ENCODE data around the gene ALPK3. TPM values are rescaled to one million over a fixed set of nuclear protein-coding genes. Genes with fewer than 3 reads are reported as not detected.

The ALPK3 gene
- total RNA-seq, 1 donor from 2014 or later = 14.0 TPM

DNA sequence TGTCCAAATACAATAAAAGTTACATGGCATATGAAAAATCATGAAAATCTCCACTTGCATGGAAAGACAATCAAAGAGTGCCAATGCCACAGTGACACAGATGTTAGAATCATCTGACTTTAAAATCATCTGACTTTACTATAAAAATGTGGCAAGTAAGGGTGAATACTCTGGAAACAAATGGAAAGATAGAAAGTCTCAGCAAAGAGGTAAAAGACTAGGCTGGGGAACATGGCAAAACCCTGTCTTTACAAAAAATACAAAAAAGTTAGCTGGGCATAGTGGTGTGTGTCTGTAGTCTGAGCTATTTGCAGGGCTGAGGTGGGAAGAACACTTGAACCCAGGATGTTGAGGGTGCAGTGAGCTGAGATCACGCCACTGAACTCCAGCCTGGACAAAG lies 29.1 kb downstream of the ALPK3 start:
- no peak for ATAC-seq

DNA sequence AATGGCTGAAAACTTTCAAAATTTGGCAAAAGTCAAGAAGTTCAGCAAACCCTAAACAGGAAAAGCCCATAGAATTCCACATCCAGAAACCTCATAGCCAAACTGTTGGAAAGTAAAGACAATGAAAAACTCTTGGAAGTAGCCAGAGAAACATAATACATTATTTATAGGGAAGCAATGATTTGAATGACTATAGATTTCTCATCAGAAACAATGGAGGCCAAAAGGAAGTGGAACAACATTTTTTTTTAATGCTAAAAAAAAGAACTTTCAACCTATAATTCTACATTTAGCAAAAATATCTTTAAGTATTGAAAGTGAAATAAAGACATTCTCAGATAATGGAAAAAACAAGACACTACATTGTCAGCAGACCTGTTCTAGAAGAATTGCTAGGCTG lies 30.2 kb downstream of the ALPK3 start:
- H3K9me3 ChIP-seq = no peaks in the 10 kb centered on the region
- H3K27me3 ChIP-seq (ENCODE audit: low read depth) = no peaks in the 10 kb centered on the region
- H3K27ac ChIP-seq = no peak overlapping the region
- intact Hi-C loops (cut with DNase I) = no loop called here
- DNase-seq (no peak), ATAC-seq (no peak)
- TF ChIP-seq, protein P1, sequence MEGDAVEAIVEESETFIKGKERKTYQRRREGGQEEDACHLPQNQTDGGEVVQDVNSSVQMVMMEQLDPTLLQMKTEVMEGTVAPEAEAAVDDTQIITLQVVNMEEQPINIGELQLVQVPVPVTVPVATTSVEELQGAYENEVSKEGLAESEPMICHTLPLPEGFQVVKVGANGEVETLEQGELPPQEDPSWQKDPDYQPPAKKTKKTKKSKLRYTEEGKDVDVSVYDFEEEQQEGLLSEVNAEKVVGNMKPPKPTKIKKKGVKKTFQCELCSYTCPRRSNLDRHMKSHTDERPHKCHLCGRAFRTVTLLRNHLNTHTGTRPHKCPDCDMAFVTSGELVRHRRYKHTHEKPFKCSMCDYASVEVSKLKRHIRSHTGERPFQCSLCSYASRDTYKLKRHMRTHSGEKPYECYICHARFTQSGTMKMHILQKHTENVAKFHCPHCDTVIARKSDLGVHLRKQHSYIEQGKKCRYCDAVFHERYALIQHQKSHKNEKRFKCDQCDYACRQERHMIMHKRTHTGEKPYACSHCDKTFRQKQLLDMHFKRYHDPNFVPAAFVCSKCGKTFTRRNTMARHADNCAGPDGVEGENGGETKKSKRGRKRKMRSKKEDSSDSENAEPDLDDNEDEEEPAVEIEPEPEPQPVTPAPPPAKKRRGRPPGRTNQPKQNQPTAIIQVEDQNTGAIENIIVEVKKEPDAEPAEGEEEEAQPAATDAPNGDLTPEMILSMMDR (IDR thresholded peaks at IDR 0.05) = no peak
- no peak overlapping the region for H3K4me3 ChIP-seq
- no peaks in the 10 kb centered on the region for H3K36me3 ChIP-seq
- peaks cover 5% of the 10 kb centered on the region for H3K4me1 ChIP-seq

More for the DNA sequence above, 29.1 kb downstream of the ALPK3 start:
- Histone ChIP-seq H3K27ac (no peak overlapping the region), H3K4me1 (peaks cover 8% of the 10 kb centered on the region), H3K4me3 (no peak overlapping the region), H3K36me3 (no peaks in the 10 kb centered on the region), H3K9me3 (no peaks in the 10 kb centered on the region), H3K27me3 (ENCODE audit: low read depth) (no peaks in the 10 kb centered on the region)
- TF ChIP-seq, protein P1 (IDR thresholded peaks at IDR 0.05) = no peak
- DNase-seq = no peak
- intact Hi-C loops (cut with DNase I) = no loop called here

DNA sequence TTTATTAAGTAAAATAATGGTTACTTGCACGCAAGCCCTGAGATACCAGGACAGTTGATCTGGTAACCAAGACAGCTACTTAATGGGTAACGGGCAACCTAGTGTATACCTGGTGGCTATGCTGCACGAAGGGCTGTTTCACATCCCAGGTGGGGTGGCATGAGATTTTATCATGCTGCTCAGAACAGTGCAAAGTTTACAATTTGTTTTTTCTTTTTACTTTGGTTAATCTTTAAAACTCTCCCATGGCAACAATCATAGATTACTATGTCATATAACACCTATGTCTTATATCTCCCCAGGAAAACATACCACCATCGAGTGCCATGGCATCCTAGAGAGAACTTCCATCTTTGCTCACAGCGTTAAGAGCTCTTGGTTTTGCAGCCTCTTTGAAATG lies 35.1 kb downstream of the ALPK3 start:
- Histone ChIP-seq H3K27me3 (ENCODE audit: low read depth) (no peaks in the 10 kb centered on the region), H3K4me1 (no peaks in the 10 kb centered on the region), H3K36me3 (peaks cover 5% of the 10 kb centered on the region), H3K4me3 (no peak overlapping the region), H3K9me3 (no peaks in the 10 kb centered on the region), H3K27ac (no peak overlapping the region)
- no peak for DNase-seq
- TF ChIP-seq, protein P1 (IDR thresholded peaks at IDR 0.05) = no peak
- intact Hi-C loops (cut with DNase I) = no loop called here
- ATAC-seq = no peak

DNA sequence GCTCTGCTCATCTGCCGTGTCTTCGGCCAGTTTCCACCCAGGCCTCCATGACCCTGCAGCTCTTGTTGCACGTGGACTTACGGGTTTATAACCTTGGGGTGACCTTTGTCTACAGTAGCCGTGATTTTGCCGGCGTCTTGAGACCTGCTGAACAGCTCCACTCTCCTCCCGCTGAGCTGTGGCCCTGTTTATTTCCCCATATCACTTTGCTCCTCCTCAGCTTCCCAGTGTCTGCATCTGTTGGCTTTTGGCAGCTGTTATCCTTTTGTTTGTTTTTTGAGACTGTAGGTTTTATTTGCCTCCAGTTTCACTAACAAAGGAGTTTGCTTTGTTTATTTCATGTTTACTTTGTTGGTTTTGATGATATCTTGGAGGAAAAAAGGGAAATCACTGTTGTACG lies 38.0 kb downstream of the ALPK3 start:
- intact Hi-C loops (cut with DNase I) = no loop called here
- no peak overlapping the region for H3K4me3 ChIP-seq
- DNase-seq (no peak), ATAC-seq (no peak)
- TF ChIP-seq, protein P1 (IDR thresholded peaks at IDR 0.05) = no peak
- peaks cover 6% of the 10 kb centered on the region for H3K36me3 ChIP-seq
- no peaks in the 10 kb centered on the region for H3K4me1 ChIP-seq
- H3K27me3 ChIP-seq (ENCODE audit: low read depth) = no peaks in the 10 kb centered on the region
- no peak overlapping the region for H3K27ac ChIP-seq
- H3K9me3 ChIP-seq = no peaks in the 10 kb centered on the region

DNA sequence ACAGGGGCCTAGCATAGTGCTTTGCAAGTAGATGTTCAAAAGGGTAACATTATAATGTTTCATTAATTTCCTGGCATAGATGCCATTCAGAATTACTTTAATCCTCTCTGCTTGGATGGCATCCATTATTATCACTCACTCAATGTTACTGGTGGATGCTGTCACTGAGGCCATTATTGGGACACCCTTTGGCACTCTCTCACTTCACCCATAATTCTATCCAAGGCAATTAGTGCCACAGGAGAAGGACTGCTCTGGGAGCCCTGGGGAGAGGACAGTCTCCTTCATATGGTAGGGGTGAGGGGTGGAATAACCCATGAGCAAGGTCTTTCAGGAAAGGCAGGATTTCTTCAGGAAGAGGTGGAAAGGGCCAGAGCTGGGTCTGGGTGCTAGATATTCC lies 38.6 kb downstream of the ALPK3 start:
- peaks cover 6% of the 10 kb centered on the region for H3K36me3 ChIP-seq
- no peak overlapping the region for H3K4me3 ChIP-seq
- TF ChIP-seq, protein P1 (IDR thresholded peaks at IDR 0.05) = no peak
- H3K9me3 ChIP-seq = no peaks in the 10 kb centered on the region
- H3K4me1 ChIP-seq = no peaks in the 10 kb centered on the region
- DNase-seq (no peak), ATAC-seq (no peak)
- no peak overlapping the region for H3K27ac ChIP-seq
- intact Hi-C loops (cut with DNase I) = no loop called here
- H3K27me3 ChIP-seq (ENCODE audit: low read depth) = no peaks in the 10 kb centered on the region

All from lower lobe of right lung (tissue), 2 donors.